ENCODE data around the gene HPCAL4.

Gene HPCAL4

DNA sequence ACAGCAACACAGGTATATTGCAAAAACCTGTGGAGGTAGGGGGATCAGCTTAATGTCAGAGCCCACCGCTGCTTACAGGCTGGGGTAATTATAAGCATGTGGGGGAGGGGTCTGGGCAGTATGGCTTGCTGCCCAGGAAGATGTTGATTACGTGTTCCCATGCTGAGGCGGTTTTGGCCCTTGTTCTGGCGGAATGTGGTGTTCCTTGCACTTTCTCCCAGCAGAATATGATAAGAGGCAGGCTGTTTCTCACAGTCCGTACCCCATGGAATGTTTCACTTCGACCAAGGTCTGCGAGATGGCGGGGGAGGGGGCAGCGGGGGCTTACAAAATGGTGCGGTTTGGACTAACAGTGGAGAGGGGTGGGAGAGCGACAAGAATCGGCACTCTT, 9.8 kb upstream of the HPCAL4 start:
- no peak for DNase-seq (ENCODE audit: low spot score)

DNA sequence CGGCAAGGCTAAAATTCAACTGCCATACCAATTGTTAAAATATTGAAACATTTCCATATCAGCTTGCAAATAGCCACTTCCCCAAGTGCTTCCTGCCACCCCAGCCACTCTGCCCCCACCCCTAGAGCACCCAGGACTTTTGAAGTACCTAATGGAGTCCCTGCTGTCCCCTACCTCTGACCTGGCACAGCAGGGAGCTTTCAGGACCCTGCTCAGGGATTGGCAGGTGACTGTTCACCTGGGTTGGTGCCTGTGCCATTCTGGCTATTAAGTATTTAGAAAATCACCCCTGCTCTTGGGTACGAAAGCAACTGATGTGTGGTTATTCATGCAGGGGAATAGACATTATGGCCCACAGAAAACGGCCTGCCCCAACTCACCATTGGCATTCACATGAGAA, 9.1 kb upstream of the HPCAL4 start:
- no peak for DNase-seq (ENCODE audit: low spot score)

DNA sequence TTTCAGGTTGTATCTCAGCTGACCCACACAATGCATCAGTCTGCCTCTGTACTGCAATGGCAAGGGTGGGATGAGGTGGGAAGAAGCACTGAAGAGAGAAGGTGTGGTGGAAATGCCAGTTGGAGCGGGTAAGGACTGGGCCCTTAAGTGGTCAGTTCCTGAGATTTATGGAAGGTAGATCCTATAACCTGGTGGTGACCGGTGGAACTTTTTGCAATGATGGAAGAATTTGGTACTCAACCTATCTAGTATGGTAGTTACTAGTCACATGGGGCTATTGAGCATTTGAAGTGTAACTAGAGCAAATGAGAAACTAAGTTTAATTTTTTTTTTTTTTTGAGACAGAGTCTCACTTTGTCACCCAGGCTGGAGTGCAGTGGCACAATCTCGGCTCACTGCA, 8.2 kb upstream of the HPCAL4 start:
- no peak for DNase-seq (ENCODE audit: low spot score)

GRCh38 chr1:39698568-39698967, 7.3 kb upstream of the HPCAL4 start:
- no peak for DNase-seq (ENCODE audit: low spot score)

DNA sequence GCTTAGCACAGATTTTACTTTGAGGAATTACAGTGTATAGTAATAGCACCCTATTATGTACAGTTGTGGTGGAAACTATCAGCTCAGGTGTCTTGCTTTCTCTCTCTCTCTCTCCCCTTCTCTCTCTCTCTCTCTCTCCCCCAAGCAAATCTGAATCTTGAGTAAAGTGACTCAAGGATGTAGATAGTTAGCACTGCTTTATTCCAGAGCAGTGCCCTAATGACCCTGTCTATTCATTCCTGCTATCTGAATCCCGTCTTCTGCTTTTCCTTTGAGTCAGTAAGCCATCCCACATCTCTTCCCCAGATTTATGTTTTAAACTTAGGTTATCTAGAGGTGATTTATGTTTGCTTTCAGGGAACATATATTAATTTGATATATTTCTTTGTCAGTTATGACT, 5.2 kb upstream of the HPCAL4 start:
- no peak for DNase-seq (ENCODE audit: low spot score)

DNA sequence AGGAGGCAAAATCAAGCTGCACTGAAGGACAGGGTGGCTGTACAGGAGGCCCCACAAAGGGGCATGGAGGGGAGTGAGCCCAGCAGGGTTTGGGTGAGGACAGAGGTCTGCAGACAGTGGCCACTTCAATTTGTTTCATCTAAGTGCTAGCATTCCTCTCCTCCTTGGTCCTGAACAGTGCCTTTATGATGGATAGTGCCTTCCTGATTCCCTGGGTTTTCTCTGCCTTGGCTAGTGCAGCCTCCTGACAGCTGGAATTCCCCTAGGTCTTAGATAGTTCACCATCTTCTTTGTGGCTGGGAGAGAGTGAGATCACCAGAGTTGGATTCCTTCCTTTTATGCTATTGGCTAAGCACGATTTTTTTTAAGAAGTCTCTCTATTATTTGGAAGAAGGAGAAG, 3.8 kb upstream of the HPCAL4 start:
- no peak for DNase-seq (ENCODE audit: low spot score)

DNA sequence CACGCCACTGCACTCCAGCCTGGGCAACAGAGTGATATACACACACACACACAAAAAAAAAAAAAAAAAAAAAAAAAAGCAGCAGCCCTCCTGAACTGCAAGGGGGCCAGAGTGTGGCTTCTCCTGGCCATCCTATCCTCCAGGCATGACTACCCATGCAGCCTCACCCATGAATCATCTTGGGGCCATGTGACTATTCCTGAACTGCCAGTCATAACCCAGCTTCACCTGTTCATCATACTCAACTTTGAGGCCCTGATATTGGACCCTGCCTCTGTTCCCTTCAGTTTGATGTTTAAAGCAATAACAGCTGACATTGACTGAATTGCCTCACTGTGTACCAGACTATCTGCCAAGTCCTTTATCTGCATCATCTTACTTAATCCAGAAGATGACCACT, 2.8 kb upstream of the HPCAL4 start:
- DNase-seq (ENCODE audit: low spot score) = no peak

DNA sequence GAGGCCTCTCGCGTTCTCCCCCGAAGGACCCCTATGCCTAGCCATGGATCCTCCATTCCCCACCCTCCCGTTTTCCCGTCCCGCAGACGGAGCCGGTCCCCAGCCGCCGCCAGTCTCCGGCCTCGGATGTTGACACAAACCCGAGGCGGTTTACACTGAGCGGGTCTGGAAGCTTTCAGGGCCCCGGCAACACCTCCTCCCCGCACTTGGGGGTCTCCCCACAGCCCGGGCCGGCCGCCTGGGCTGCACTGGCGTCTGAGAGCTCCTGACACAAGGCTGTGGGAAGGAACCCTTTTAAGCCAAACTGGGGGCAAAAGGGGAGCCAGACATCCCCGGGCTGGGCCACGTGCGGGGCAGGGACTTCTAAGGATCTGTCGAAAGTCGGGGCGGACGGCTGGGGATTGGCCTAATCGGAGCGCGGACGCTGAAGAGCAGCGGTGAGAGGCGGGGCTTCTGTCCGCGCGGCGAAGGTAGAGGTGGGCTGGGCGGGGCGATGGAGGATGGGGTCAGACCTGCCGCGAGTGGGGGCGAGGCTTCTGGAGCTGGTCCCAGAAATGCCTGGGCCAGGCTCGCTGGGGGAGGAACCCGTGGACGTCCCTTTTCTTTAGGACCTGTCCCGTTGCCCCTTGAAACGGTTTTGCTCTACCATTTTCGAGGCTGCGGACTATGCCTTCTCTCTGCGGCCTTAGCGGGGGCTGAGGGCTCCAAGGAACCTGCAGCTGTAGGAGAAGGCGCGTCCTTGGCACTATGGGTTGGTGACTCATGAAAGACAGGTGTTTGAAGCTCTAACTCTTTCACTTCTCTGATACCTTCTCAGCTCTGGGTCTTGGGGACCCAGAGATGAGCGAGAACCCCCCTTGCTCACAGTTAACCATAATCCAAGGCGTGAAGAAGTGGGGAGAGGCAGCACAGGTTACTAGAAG, 1.2 kb upstream of the HPCAL4 start:
- no peak for DNase-seq (ENCODE audit: low spot score)

DNA sequence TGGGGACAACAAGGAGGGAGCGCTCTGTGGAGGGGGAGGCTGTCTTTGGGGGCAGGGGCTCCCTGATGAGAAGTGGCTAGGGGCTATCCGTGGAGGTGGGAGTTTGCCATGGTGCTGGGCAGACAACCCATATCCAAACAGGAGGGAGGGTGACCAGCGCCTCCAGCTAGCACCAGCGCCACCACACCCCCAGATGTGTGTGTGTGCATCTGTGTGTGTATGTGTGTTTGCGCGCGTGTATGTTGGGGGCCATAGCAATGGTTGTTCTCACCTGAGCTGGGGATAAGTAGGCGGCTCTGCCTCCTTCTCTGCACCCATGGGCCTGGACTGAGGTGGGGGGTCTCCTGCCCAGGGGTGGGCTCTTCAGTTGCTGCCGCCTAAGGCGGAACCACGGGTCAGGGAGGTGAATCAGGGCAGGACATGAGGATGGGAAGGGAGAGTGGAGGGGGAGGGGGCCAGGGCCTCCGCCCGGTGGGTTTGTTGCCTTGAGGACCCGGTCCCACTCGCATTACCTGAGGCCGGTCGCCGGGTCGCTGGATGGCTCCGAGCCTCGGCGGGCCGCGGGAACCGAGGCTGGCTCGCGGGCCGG, 345 bp downstream of the HPCAL4 start:
- no peak for DNase-seq (ENCODE audit: low spot score)

GRCh38 chr1:39690225-39690624, 1.0 kb downstream of the HPCAL4 start:
- DNase-seq (ENCODE audit: low spot score) = no peak

DNA sequence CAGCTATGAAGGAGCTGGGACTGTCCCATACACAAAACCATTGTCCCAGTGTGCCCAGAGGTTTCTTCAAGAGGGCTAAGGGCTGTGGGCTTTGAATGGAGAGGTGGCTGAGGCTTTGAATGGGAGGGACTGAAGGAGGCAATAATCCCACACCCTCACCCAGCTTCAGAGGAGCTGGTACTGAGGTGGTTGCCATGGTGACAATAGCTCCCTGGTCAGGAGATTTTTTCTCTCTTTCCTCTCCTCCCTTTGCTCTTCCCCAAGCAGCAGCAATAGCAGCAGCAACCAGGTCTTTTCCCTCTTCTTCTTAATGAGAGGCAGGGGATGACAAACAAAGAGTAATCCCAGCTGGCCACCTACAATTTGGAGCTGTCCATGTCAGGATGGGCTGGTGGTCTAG, 1.6 kb downstream of the HPCAL4 start:
- DNase-seq (ENCODE audit: low spot score) = no peak

GRCh38 chr1:39689214-39689613, 2.0 kb downstream of the HPCAL4 start:
- DNase-seq (ENCODE audit: low spot score) = no peak

GRCh38 chr1:39688706-39689105, 2.5 kb downstream of the HPCAL4 start:
- no peak for DNase-seq (ENCODE audit: low spot score)

DNA sequence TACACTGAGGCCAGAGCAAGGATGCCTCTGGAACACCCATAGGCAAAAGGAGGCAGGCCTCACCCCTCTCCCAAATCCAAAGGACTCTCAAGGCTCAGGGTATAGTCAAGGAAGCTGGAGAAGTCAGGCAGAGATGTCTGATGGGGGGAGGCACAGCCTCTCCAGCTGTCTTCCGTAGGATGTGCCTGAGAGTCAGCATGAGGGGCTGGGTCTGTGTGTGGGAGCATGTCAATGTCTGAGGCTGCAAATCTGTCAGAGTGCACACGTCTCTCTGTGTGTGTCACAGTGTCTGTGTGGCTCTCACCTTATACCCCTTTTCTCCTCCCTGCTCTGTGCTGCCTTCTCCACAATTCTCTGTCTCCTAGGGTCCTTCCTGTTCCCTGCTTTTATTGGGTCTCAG, 4.0 kb downstream of the HPCAL4 start:
- DNase-seq (ENCODE audit: low spot score) = no peak

DNA sequence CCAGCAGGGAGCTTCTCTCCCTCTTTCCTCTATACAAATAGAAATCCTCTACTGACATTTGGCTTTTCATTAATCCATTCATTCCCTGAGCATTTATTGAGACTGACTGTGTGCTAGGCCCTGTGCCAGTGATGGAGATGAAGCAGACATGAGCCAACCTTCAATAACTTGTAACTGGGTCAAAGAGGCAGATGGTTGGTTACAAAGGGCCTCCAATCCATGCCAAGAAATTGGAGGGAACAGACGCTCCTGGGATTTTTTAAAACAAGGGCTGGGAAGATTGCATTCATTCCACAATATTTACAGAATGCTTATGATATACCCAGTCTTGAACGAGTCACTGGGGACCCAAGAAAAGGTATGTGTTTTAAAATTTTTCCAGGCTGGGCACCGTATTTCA, 6.2 kb downstream of the HPCAL4 start:
- DNase-seq (ENCODE audit: low spot score) = no peak

DNA sequence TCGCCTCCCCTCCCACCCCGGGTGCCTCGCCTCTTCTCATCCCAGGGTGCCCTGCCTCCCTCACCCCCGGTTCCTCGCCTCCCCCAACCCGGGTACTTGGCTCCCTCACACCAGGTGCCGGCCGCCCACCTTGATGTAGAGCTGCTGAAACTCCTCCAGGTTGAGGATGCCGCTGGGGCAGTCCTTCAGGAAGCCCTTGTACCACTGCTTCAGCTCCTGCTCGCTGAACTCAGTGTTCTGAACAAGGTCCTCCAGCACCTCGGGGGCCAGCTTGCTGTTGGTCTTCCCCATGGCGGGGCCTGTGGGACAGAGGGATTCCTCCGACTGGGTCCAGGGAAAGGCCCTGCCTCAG, 6.9 kb downstream of the HPCAL4 start:
- no peak for DNase-seq (ENCODE audit: low spot score)

DNA sequence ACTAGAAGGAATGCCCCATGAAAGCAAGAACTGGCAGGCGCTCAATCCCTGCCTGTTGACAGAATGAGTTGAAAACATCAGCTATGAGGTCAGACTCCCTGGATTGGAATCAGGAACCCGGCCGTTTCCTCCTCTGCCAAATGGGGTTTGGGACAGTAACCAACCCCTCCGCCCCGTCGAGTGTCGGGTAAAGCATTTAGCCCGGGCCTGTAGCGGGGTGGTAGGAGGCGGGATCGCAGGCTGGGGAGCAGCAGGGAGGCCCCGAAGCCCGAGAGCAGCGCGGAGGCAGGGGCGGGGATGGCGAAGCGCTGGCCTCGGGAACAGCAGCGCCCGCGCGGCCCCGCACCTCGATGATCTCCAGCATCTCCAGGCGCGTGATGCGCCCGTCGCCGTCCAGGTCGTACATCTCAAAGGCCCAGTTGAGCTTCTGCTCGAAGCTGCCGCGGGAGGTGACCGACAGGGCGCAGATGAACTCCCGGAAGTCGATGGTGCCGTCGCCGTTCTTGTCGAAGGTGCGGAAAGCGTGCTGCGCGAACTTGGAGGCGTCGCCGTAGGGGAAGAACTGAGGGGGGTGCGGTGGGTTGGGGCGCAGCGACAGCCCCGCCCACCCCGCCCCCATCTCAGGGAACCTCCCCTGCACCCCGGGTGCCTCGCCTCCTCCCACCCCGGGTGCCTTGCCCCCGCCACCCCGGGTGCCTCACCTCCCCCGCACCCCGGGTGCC, 7.5 kb downstream of the HPCAL4 start:
- DNase-seq (ENCODE audit: low spot score) = no peak

GRCh38 chr1:39681999-39682398, 9.2 kb downstream of the HPCAL4 start:
- DNase-seq (ENCODE audit: low spot score) = no peak

DNA sequence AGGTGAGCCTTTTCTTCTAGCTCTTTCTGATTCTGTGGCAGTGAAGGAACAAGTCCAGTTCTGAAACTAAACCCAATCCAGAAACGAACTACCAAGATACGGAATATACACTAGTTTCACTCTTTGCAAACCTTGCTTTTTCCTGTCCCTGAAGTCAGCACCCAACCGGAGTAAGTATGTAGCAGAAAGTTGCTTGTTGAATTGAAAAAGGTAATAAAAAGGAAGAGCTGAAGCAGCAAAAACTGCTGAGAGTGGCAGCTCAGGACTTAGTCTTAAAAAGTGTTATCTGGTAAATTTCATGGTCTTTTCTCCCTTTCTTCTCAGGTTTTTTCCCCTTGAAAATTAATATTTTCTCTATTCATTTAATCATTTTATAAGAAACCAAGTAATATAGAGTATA, 9.9 kb downstream of the HPCAL4 start:
- no peak for DNase-seq (ENCODE audit: low spot score)

DNA sequence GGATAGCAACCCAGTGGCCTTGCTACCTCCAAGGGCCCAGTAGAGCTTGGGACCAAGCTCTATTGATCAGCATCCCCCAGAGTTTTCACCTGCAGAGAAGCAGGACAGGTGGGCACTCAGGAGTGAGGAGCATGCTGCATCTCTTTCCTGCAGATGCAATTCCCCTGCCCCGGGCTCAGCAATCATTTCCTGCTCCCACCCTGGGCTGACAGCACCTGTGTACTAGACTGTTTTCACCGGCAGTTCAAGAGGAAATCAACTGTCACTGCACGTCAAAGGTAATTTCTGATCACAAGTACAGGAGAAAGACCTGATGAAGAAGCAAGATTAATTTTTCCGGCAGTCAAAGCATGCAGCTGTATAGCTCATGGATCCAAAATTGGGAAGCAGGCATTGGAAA, 10.5 kb downstream of the HPCAL4 start:
- DNase-seq (ENCODE audit: low spot score) = no peak

GRCh38 chr1:39679821-39680220, 11.4 kb downstream of the HPCAL4 start:
- DNase-seq (ENCODE audit: low spot score) = no peak

DNA sequence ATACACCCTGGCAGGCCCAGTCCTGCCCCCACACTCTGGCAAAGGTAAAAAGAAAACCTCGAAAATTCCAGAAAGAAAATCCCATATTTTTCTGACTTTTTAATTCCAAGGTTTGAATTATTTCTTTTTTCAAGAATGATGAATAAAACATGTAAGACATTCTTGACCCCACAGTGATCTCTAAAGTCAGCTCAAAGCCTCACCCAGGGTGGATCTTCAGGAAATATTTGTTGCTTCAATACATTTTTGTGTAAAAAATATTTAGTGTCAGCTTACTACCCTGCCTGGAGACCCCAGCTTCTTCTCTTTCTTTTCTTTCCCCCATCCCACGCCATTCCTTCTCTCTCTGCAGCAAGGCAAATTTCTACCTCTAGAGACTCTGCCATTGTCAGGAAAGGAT, 12.3 kb downstream of the HPCAL4 start:
- no peak for DNase-seq (ENCODE audit: low spot score)

- DNase-seq (ENCODE audit: low spot score) = no peak
Observed at GRCh38 chr1:39677645-39678044, 13.6 kb downstream of the HPCAL4 start.
